H1 (cell line): Measurements from ENCODE around the gene CORO2B. TPM values are rescaled to one million over a fixed set of nuclear protein-coding genes. Genes with fewer than 3 reads are reported as not detected.

Source experiments
- CEBPB ChIP-seq: IDR thresholded peaks from 2 replicates; pipeline ENCODE4 v1.6.1; 2012; ENCODE audit warnings: low read depth, low read length
- CHD7 ChIP-seq: fragments of 300-600 bp; sonication (generic); IDR thresholded peaks from 2 replicates; pipeline ENCODE4 v1.7.1; 2012; ENCODE audit warnings: low read length, moderate library complexity, mild to moderate bottlenecking, inconsistent platforms; ENCODE audit not compliant: insufficient replicate concordance
- EGR1 ChIP-seq: IDR thresholded peaks from 2 replicates; pipeline ENCODE4 v1.6.1; 2011; ENCODE audit warnings: low read depth, low read length, borderline replicate concordance
- RNF2 ChIP-seq: fragments of 200-900, 300-1000 bp; sonication (generic); IDR thresholded peaks from 2 replicates; pipeline ENCODE4 v1.7.1; 2016; ENCODE audit warnings: borderline replicate concordance, low read depth, mild to moderate bottlenecking, antibody characterized with exemption, low read length; ENCODE audit not compliant: poor library complexity, severe bottlenecking; ENCODE audit errors: missing control alignments
- SP2 ChIP-seq: IDR thresholded peaks from 2 replicates; pipeline ENCODE4 v1.6.1; 2012; ENCODE audit warnings: mild to moderate bottlenecking, low read length, inconsistent platforms
- polyA plus RNA-seq, 7 experiments: library from polyadenylated mRNA; depleted of rRNA in 3 of 7; stranded (reverse) in 5 of 7; unstranded in 2 of 7; fragments of >200 nt in 5 of 7; fragments of 200-250 nt in 2 of 7; gene quantifications; 1 replicate in 5 of 7; 2 replicates in 1 of 7; 4 replicates in 1 of 7; pipeline versions ENCODE4 v1.2.1 to v1.2.3, GENCODE V29; 2011 to 2013; ENCODE audit warnings: missing spikeins in 2 of 7, mixed read lengths in 2 of 7
- total RNA-seq: library from RNA; stranded (reverse); fragmentation: NEBNext Ultra II Directional; extraction: Animal tissue kit (Norgen Biotek cat#: 25700); gene quantifications from 2 replicates; pipeline ENCODE4 v1.2.1, GENCODE V29; 2021
- TF ChIP-seq, protein P1 (sequence below): IDR thresholded peaks from 2 replicates; pipeline ENCODE4 v1.6.1; 2012; ENCODE audit warnings: low read length, inconsistent platforms

Gene CORO2B
- total and polyA plus RNA-seq, 2 of the 8 experiments (the other 6 are each of a cell fraction or from before 2014, with no cell fraction given) = 3.4 to 6.7 TPM

DNA sequence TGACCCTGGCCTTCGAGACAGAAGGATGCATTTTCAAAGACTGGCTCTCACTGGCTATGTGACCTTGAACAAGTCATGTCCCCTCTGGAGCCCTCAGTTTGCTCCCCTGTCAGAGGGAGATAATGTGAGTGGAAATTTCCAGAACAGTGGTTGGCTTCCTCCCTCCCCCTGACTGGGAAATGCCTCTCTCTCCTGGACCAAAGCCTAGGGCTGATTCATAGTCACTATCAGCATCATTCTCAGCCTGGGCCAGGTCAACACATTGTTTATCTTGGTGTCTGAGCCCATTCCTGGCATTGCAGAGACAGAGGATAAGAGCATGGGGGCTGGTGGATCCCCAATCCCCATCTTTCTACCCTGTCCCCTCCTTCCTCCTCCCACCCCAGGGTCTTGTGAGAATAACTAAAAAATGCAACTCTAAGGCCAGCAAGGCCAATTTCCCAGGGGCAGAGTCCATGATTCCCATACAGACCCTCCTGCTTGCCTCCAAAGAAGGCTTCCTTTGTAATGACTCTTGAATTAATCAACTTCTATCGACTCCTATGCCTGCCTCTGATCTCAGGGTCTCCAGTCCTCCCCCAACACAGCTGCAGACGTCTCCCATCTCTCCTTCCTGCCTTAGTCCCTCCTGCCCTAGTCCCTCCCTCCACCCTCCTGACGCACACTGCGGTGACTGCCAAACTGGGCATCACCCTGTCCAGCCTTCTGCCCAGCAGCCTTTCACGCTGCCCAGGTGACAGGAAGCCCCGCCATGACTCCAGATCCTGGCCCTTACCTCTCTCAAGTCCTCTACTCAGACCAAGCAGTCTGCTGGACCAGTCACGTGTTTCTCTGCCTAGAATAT is 35.4 kb upstream of the CORO2B start (continued):
- TF ChIP-seq CHD7 = no peak
- TF ChIP-seq, protein P1, sequence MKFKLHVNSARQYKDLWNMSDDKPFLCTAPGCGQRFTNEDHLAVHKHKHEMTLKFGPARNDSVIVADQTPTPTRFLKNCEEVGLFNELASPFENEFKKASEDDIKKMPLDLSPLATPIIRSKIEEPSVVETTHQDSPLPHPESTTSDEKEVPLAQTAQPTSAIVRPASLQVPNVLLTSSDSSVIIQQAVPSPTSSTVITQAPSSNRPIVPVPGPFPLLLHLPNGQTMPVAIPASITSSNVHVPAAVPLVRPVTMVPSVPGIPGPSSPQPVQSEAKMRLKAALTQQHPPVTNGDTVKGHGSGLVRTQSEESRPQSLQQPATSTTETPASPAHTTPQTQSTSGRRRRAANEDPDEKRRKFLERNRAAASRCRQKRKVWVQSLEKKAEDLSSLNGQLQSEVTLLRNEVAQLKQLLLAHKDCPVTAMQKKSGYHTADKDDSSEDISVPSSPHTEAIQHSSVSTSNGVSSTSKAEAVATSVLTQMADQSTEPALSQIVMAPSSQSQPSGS = no peak
- no peak for TF ChIP-seq SP2
- no peak for TF ChIP-seq EGR1
- TF ChIP-seq CEBPB = no peak
- TF ChIP-seq RNF2 = no peak
